Transverse colon (tissue), 4 donors: ENCODE measurements around the gene ZNF407.

Source experiments
- CTCF ChIP-seq, 5 experiments: fragments of 200-600 bp in 3 of 5; fragments of 450-650 bp in 2 of 5; sonication (generic) in 3 of 5; IDR thresholded peaks; 1 replicate in 2 of 5; 2 replicates in 3 of 5; pipeline ENCODE4 v1.5.1; 2016 to 2017; ENCODE audit warnings: antibody characterized with exemption in 5 of 5, inconsistent platforms in 3 of 5, mild to moderate bottlenecking in 2 of 5, moderate library complexity in 1 of 5
- POLR2A ChIP-seq: fragments of 450-650 bp; IDR thresholded peaks from one replicate; pipeline ENCODE4 v1.6.1; 2016; ENCODE audit warnings: antibody characterized with exemption, mild to moderate bottlenecking, moderate library complexity
- POLR2AphosphoS5 ChIP-seq, 3 donors: sonication (generic); formaldehyde crosslinking; IDR thresholded peaks; one replicate each; pipeline ENCODE4 v1.6.1; 2016; ENCODE audit warnings: antibody characterized with exemption in 3 of 3

GRCh38 chr18:74980669-74981068, 383.0 kb downstream of the ZNF407 start:
- TF ChIP-seq CTCF (IDR thresholded peaks at IDR 0.05) (no peak), POLR2A (no peak), POLR2AphosphoS5 (IDR thresholded peaks at IDR 0.05) (no peak)
